ENCODE data around the gene SNX1.

- TF ChIP-seq GABPA (IDR thresholded peaks at IDR 0.05; ENCODE audit: borderline replicate concordance, insufficient read depth, low read length) (no peak), POLR2A (IDR thresholded peaks at IDR 0.05; ENCODE audit: control extremely low read depth in 1 of 2, low read depth in 2 of 2, low read length in 2 of 2) (no peak), TAF7 (optimal IDR thresholded peaks at IDR 0.05; ENCODE audit: borderline replicate concordance, low read depth, low read length) (no peak), CTCF (IDR thresholded peaks at IDR 0.05; ENCODE audit: control extremely low read depth in 1 of 3, insufficient read depth in 1 of 3, low read depth in 1 of 3, low read length in 3 of 3) (no peak)
These were observed 16.4 kb downstream of the SNX1 start for GRCh38 chr15:64112073-64112772.

Measured in H1 (cell line).